Gastrocnemius medialis (tissue), 4 donors: ENCODE measurements around the gene ZNF580. TPM values are rescaled to one million over a fixed set of nuclear protein-coding genes. Genes with fewer than 3 reads are reported as not detected.

ENCODE experiments used
- ATAC-seq, 2 donors: fragments of 150-250 bp; one replicate each; pipeline ENCODE4 v1.9.1; 2016
- DNase-seq, 2 donors: peaks; one replicate each; pipeline ENCODE4 v3.0.0-alpha.2; 2019
- H3K27ac ChIP-seq, 4 donors: fragments of 200-600 bp; sonication (generic); 1 replicate in 1 of 4; 2 replicates in 3 of 4; pipeline ENCODE4 v1.5.1; 2016 to 2018; ENCODE audit warnings: mild to moderate bottlenecking in 2 of 4, moderate library complexity in 1 of 4
- H3K27me3 ChIP-seq, 3 donors: fragments of 200-600 bp; sonication (generic) in 2 of 3; 1 replicate in 1 of 3; 2 replicates in 2 of 3; pipeline versions ENCODE4 v1.5.1 to v1.6.0; 2016 to 2019; ENCODE audit warnings: mild to moderate bottlenecking in 1 of 3, moderate library complexity in 1 of 3
- H3K36me3 ChIP-seq, 2 donors: fragments of 200-600 bp; sonication (generic) in 1 of 2; one replicate each; pipeline ENCODE4 v1.5.1; 2017 to 2018
- H3K4me1 ChIP-seq, 2 donors: fragments of 200-600 bp; sonication (generic) in 1 of 2; one replicate each; pipeline ENCODE4 v1.5.1; 2016 to 2017; ENCODE audit warnings: mild to moderate bottlenecking in 2 of 2
- H3K4me3 ChIP-seq, 4 donors: fragments of 200-600 bp; sonication (generic) in 3 of 4; 1 replicate in 1 of 4; 2 replicates in 3 of 4; pipeline ENCODE4 v1.5.1; 2016 to 2019; ENCODE audit warnings: mild to moderate bottlenecking in 2 of 4
- H3K9me3 ChIP-seq, 3 donors: fragments of 200-600 bp; sonication (generic) in 2 of 3; 1 replicate in 1 of 3; 2 replicates in 2 of 3; pipeline ENCODE4 v1.5.1; 2016 to 2019
- POLR2A ChIP-seq, 2 donors: fragments of 450-650 bp; IDR thresholded peaks; one replicate each; pipeline ENCODE4 v1.6.1; 2017; ENCODE audit warnings: antibody characterized with exemption in 2 of 2, mild to moderate bottlenecking in 2 of 2, moderate library complexity in 2 of 2
- in situ Hi-C, 4 donors: fragments of 200-750 bp; cut with MboI; loops; one replicate each; pipeline versions ENCODE4 v1.15.0 to v1.8.0; 2017; ENCODE audit warnings: low sequenced_read_pairs in 4 of 4
- intact Hi-C: fragments of 100-400 bp; cut with DNase I; formaldehyde crosslinking; loops from one replicate; pipeline ENCODE4 v1.15.1; 2023; ENCODE audit warnings: low total_unique reads
- total RNA-seq, 4 donors: library from RNA; depleted of rRNA; stranded (reverse); fragments of >200 nt; gene quantifications; one replicate each; pipeline versions ENCODE4 v1.1.0 to v1.2.3, GENCODE V29; 2016
- TF ChIP-seq, protein P1 (sequence below), 5 experiments: fragments of 450-650 bp in 3 of 5; fragments of 200-600 bp in 2 of 5; sonication (generic) in 2 of 5; IDR thresholded peaks in 4 of 5; conservative IDR thresholded peaks in 1 of 5; 1 replicate in 4 of 5; 2 replicates in 1 of 5; pipeline ENCODE4 v1.5.1; 2016 to 2019; ENCODE audit warnings: antibody characterized with exemption in 5 of 5, mild to moderate bottlenecking in 3 of 5, moderate library complexity in 3 of 5

Gene ZNF580
- total RNA-seq, 4 donors from 2014 or later, result 1.5 to 12.3 (median 7.2) TPM

DNA sequence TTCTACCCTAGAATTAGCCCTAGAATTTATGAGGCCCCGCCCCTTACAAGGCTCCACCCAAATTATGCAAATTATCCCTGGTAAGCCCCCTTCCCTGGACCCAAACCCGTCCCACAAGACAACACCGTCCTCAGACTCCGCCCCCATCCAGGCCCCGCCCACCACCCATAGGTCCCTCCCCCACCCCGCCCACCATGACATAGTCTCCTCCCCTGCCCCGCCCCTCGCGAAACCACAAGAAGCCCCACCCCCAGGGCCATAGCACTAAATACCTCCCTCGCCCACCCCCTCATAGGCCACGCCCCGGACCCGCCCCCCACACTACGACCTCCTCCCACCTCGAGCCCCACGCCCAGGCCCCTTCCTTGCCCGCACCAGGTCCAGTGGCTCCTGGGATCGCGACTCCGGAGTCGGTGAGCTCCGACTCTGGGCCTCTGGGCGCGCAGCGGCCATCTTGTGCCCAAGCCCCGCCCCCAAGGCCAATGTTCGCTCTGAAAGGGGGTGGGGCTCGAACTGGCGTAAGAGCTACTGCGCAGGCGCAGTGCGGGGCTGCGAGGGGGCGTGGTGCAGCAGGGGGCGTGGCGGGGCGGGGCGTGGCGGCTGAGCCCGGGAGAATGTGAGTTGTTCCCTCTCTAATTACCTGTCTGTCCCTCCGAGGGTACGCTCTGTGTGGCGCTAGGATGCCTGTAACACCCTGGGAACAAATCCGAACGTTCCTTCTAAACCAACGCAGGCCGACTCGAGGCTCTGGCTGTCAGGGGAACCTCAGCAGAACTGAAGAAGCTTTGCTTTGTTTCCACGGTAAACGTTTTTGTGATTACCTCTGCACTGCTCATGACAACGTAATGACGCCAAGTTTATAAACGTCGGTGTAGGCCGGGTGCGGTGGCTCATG lies 16.4 kb upstream of the ZNF580 start, which contains the start of gene ZNF784:
Gene ZNF784, minus strand, starts transcription at position 458 of the 895 bp plus-strand sequence. Its CDS starts 5 bp downstream, at position 453.
- Histone ChIP-seq H3K36me3 (peaks cover 0 to 7% of the 10 kb centered on the region in 2 donors), H3K4me1 (peaks cover 30 to 37% of the 10 kb centered on the region in 2 donors), H3K4me3 (peak within 1 kb of the TSS; percentile 71 to 77 (median 74)), H3K9me3 (no peaks in the 10 kb centered on the region), H3K27me3 (no peaks in the 10 kb centered on the region), H3K27ac (peak within 1 kb of the TSS; percentile 97 to 99 (median 98))
- in situ Hi-C loops, result loop anchor here in 3 of 4 donors (5.0 to 25.0 kb wide), 2 partner anchors 107 to 487 kb away; partner anchors contain the start of gene TNNT1 (in 1 of the 3)
- DNase-seq (peak; percentile 89 to 91), ATAC-seq (peak; percentile 76 to 83)
- TF ChIP-seq, protein P1, sequence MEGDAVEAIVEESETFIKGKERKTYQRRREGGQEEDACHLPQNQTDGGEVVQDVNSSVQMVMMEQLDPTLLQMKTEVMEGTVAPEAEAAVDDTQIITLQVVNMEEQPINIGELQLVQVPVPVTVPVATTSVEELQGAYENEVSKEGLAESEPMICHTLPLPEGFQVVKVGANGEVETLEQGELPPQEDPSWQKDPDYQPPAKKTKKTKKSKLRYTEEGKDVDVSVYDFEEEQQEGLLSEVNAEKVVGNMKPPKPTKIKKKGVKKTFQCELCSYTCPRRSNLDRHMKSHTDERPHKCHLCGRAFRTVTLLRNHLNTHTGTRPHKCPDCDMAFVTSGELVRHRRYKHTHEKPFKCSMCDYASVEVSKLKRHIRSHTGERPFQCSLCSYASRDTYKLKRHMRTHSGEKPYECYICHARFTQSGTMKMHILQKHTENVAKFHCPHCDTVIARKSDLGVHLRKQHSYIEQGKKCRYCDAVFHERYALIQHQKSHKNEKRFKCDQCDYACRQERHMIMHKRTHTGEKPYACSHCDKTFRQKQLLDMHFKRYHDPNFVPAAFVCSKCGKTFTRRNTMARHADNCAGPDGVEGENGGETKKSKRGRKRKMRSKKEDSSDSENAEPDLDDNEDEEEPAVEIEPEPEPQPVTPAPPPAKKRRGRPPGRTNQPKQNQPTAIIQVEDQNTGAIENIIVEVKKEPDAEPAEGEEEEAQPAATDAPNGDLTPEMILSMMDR (IDR thresholded peaks at IDR 0.05 in 4 of 5, conservative IDR thresholded peaks at IDR 0.05 in 1 of 5), result no peak
- TF ChIP-seq POLR2A (IDR thresholded peaks at IDR 0.05), result peak; percentile 38 to 49
- intact Hi-C loops, result loop anchor here (1.0 to 5.0 kb wide), 4 partner anchors 19 to 217 kb away; partner anchors contain the start of genes U2AF2, UBE2S, ZNF524 and ZNF865

DNA sequence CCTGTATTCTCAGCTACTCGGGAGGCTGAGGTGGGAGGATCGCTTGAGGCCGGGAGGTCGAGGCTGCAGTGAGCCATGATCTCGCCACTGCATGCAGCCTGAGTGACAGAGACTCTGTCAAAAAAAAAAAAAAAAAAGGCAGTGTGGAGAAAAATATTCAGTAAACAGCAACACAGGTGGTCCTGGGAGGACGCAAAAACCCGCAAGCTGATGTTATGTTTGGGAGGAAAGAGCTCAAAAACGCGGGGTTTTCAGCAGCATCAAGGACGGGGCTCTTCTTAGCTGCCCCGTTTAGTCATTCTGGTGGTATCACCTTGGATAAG lies 15.8 kb upstream of the ZNF580 start:
- in situ Hi-C loops, result loop anchor here in 3 of 4 donors (5.0 to 25.0 kb wide), 2 partner anchors 108 to 488 kb away; partner anchors contain the start of gene TNNT1 (in 1 of the 3)
- DNase-seq (no peak), ATAC-seq (no peak)
- no peak for TF ChIP-seq POLR2A (IDR thresholded peaks at IDR 0.05)
- TF ChIP-seq, protein P1 (IDR thresholded peaks at IDR 0.05 in 4 of 5, conservative IDR thresholded peaks at IDR 0.05 in 1 of 5), result no peak
- peak overlapping the region; percentile 97 to 99 (median 98) for H3K27ac ChIP-seq
- H3K9me3 ChIP-seq, result no peaks in the 10 kb centered on the region
- H3K4me1 ChIP-seq, result peaks cover 26 to 31% of the 10 kb centered on the region in 2 donors
- intact Hi-C loops, result loop anchor here (2.0 kb wide), 1 partner anchor 30 kb away; the partner anchor contains the start of gene U2AF2
- H3K4me3 ChIP-seq, result peak overlapping the region; percentile 71 to 77 (median 74)
- H3K36me3 ChIP-seq, result peaks cover 0 to 7% of the 10 kb centered on the region in 2 donors
- H3K27me3 ChIP-seq, result no peaks in the 10 kb centered on the region

DNA sequence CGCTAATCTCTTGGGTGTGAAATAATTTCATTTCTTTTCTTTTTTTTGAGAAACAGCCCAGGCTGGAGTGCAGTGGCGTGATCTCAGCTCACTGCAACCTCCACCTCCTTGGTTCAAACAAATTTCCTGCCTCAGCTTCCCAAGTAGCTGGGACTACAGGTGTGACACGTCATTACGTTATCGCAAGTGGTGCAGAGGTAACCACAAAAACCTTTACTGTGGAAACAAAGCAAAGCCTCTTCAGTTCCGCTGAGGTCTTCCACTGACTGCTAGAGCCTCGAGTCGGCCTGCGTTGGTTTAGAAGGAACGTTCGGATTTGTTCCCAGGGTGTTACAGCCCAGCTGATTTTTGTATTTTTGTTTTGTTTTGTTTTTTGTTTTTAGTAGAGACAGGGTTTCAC lies 14.5 kb upstream of the ZNF580 start:
- TF ChIP-seq POLR2A (IDR thresholded peaks at IDR 0.05), result no peak
- TF ChIP-seq, protein P1 (IDR thresholded peaks at IDR 0.05 in 4 of 5, conservative IDR thresholded peaks at IDR 0.05 in 1 of 5), result no peak
- no peak for DNase-seq
- intact Hi-C loops, result no loop called here
- H3K27me3 ChIP-seq, result no peaks in the 10 kb centered on the region
- H3K9me3 ChIP-seq, result no peaks in the 10 kb centered on the region
- in situ Hi-C loops, result loop anchor here in 3 of 4 donors (5.0 to 25.0 kb wide), 2 partner anchors 109 to 489 kb away; partner anchors contain the start of gene TNNT1 (in 1 of the 3)
- ATAC-seq, result no peak
- no peak overlapping the region for H3K4me3 ChIP-seq
- no peak overlapping the region for H3K27ac ChIP-seq
- peaks cover 17 to 19% of the 10 kb centered on the region in 2 donors for H3K4me1 ChIP-seq
- peaks cover 0 to 5% of the 10 kb centered on the region in 2 donors for H3K36me3 ChIP-seq

GRCh38 chr19:55632463-55632834 lies 8.4 kb upstream of the ZNF580 start:
- H3K9me3 ChIP-seq, result no peaks in the 10 kb centered on the region
- no peak overlapping the region for H3K4me3 ChIP-seq
- TF ChIP-seq, protein P1 (IDR thresholded peaks at IDR 0.05 in 4 of 5, conservative IDR thresholded peaks at IDR 0.05 in 1 of 5), result peak; percentile 86 to 95 (median 91)
- no peak for TF ChIP-seq POLR2A (IDR thresholded peaks at IDR 0.05)
- peak overlapping the region; percentile 90 to 100 (median 98) for H3K27ac ChIP-seq
- peaks cover 24 to 27% of the 10 kb centered on the region in 2 donors for H3K4me1 ChIP-seq
- intact Hi-C loops (loop anchor here (1.0 to 5.0 kb wide), 3 partner anchors 21 to 165 kb away; no protein-coding TSS in a partner anchor), in situ Hi-C loops (loop anchor here in 3 of 4 donors (10.0 to 25.0 kb wide), 3 partner anchors 48 to 495 kb away; partner anchors contain the start of genes TNNT1 (in 1 of the 3) and ZNF579 (in 1 of the 3))
- H3K36me3 ChIP-seq, result no peaks in the 10 kb centered on the region
- peak; percentile 82 to 91 for DNase-seq
- no peaks in the 10 kb centered on the region for H3K27me3 ChIP-seq
- peak; percentile 59 to 70 for ATAC-seq
